ENCODE measurements around the gene OPN4. TPM values are rescaled to one million over a fixed set of nuclear protein-coding genes. Genes with fewer than 3 reads are reported as not detected.
A peak's percentile ranks its signal among the peaks of the same experiment; 100 is the strongest.

OPN4 gene
- total and polyA plus RNA-seq, 2 donors from 2014 or later: not detected

DNA sequence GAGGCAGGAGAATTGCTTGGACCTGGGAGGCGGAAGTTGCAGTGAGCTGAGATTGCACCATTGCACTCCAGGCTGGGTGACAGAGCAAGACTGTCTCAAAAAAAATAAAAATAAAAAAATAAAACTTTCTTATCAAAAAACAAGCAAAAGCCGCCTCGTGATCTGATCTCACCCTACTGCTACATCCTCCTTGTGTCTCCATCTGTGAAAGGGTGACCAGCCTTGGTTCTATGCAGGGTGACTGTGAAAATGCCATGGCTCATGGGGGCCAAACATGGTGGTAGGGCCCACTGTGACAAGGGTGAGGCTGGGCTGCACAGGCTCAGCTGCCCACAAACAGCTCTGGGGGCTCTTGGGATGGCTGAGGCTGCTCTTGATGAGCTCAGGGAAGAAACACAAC is 968 bp upstream of the OPN4 start:
- no peak for DNase-seq
- no peak for FAIRE-seq
- Histone ChIP-seq H3K27ac (ENCODE audit: low read depth in 2 of 2, low read length in 2 of 2) (no peak overlapping the region), H3K9me3 (ENCODE audit: control insufficient read depth in 2 of 3, insufficient read depth in 1 of 3, low read length in 3 of 3) (no peaks in the 10 kb centered on the region), H3K27me3 (ENCODE audit: control insufficient read depth, insufficient read depth, low read length) (no peaks in the 10 kb centered on the region), H3K4me3 (ENCODE audit: low read length in 3 of 3) (no peak overlapping the region), H3K9ac (ENCODE audit: low read length in 3 of 3) (no peak overlapping the region), H3K4me1 (ENCODE audit: control insufficient read depth in 2 of 3, insufficient read depth in 2 of 3, low read depth in 1 of 3, low read length in 3 of 3) (peaks cover 0 to 5% (median 0%) of the 10 kb centered on the region in 3 donors), H3K36me3 (ENCODE audit: control insufficient read depth in 2 of 3, insufficient read depth in 3 of 3, low read length in 3 of 3) (no peaks in the 10 kb centered on the region)
- intact Hi-C loops (cut with DNase I): no loop called here
- no peak for TF ChIP-seq CTCF (IDR thresholded peaks at IDR 0.05; ENCODE audit: borderline replicate concordance, extremely low read depth, insufficient read depth)

- Histone ChIP-seq H3K27ac (ENCODE audit: low read depth in 2 of 2, low read length in 2 of 2) (no peak overlapping the region), H3K4me1 (ENCODE audit: control insufficient read depth in 2 of 3, insufficient read depth in 2 of 3, low read depth in 1 of 3, low read length in 3 of 3) (peaks cover 0 to 5% (median 0%) of the 10 kb centered on the region in 3 donors), H3K9ac (ENCODE audit: low read length in 3 of 3) (no peak overlapping the region), H3K4me3 (ENCODE audit: low read length in 3 of 3) (no peak overlapping the region), H3K9me3 (ENCODE audit: control insufficient read depth in 2 of 3, insufficient read depth in 1 of 3, low read length in 3 of 3) (no peaks in the 10 kb centered on the region), H3K36me3 (ENCODE audit: control insufficient read depth in 2 of 3, insufficient read depth in 3 of 3, low read length in 3 of 3) (no peaks in the 10 kb centered on the region), H3K27me3 (ENCODE audit: control insufficient read depth, insufficient read depth, low read length) (no peaks in the 10 kb centered on the region)
- DNase-seq: no peak
- no peak for TF ChIP-seq CTCF (IDR thresholded peaks at IDR 0.05; ENCODE audit: borderline replicate concordance, extremely low read depth, insufficient read depth)
- FAIRE-seq: no peak
- intact Hi-C loops (cut with DNase I): no loop called here
Measured at GRCh38 chr10:86653987-86654386, 360 bp upstream of the OPN4 start.

GRCh38 chr10:86655173-86655540 is 810 bp downstream of the OPN4 start:
- H3K27ac ChIP-seq (ENCODE audit: low read depth in 2 of 2, low read length in 2 of 2): no peak overlapping the region
- FAIRE-seq: no peak
- H3K9me3 ChIP-seq (ENCODE audit: control insufficient read depth in 2 of 3, insufficient read depth in 1 of 3, low read length in 3 of 3): no peaks in the 10 kb centered on the region
- no peak overlapping the region for H3K4me3 ChIP-seq (ENCODE audit: low read length in 3 of 3)
- intact Hi-C loops (cut with DNase I): no loop called here
- no peaks in the 10 kb centered on the region for H3K27me3 ChIP-seq (ENCODE audit: control insufficient read depth, insufficient read depth, low read length)
- H3K9ac ChIP-seq (ENCODE audit: low read length in 3 of 3): no peak overlapping the region
- no peaks in the 10 kb centered on the region for H3K36me3 ChIP-seq (ENCODE audit: control insufficient read depth in 2 of 3, insufficient read depth in 3 of 3, low read length in 3 of 3)
- TF ChIP-seq CTCF (IDR thresholded peaks at IDR 0.05; ENCODE audit: borderline replicate concordance, extremely low read depth, insufficient read depth): no peak
- H3K4me1 ChIP-seq (ENCODE audit: control insufficient read depth in 2 of 3, insufficient read depth in 2 of 3, low read depth in 1 of 3, low read length in 3 of 3): no peaks in the 10 kb centered on the region
- peak in 2 of 5 donors; percentile 20 to 37 for DNase-seq

GRCh38 chr10:86655596-86655995 is 1.2 kb downstream of the OPN4 start:
- intact Hi-C loops (cut with DNase I): no loop called here
- Histone ChIP-seq H3K9ac (ENCODE audit: low read length in 3 of 3) (no peak overlapping the region), H3K27me3 (ENCODE audit: control insufficient read depth, insufficient read depth, low read length) (no peaks in the 10 kb centered on the region), H3K9me3 (ENCODE audit: control insufficient read depth in 2 of 3, insufficient read depth in 1 of 3, low read length in 3 of 3) (no peaks in the 10 kb centered on the region), H3K4me3 (ENCODE audit: low read length in 3 of 3) (no peak overlapping the region), H3K27ac (ENCODE audit: low read depth in 2 of 2, low read length in 2 of 2) (no peak overlapping the region), H3K4me1 (ENCODE audit: control insufficient read depth in 2 of 3, insufficient read depth in 2 of 3, low read depth in 1 of 3, low read length in 3 of 3) (no peaks in the 10 kb centered on the region), H3K36me3 (ENCODE audit: control insufficient read depth in 2 of 3, insufficient read depth in 3 of 3, low read length in 3 of 3) (no peaks in the 10 kb centered on the region)
- peak in 2 of 5 donors; percentile 12 to 21 for DNase-seq
- no peak for TF ChIP-seq CTCF (IDR thresholded peaks at IDR 0.05; ENCODE audit: borderline replicate concordance, extremely low read depth, insufficient read depth)
- FAIRE-seq: no peak

All from kidney (tissue), 14 donors.